ENCODE measurements around the gene WDR53. TPM values are rescaled to one million over a fixed set of nuclear protein-coding genes. Genes with fewer than 3 reads are reported as not detected.
"Not testable (repeated sequence)": the region's sequence is repeated elsewhere in the genome, so short reads cannot be mapped to it uniquely, and the experiment has no call there.

Gene WDR53
- total RNA-seq, 4 donors from 2014 or later: 2.5 to 12.6 (median 5.5) TPM

DNA sequence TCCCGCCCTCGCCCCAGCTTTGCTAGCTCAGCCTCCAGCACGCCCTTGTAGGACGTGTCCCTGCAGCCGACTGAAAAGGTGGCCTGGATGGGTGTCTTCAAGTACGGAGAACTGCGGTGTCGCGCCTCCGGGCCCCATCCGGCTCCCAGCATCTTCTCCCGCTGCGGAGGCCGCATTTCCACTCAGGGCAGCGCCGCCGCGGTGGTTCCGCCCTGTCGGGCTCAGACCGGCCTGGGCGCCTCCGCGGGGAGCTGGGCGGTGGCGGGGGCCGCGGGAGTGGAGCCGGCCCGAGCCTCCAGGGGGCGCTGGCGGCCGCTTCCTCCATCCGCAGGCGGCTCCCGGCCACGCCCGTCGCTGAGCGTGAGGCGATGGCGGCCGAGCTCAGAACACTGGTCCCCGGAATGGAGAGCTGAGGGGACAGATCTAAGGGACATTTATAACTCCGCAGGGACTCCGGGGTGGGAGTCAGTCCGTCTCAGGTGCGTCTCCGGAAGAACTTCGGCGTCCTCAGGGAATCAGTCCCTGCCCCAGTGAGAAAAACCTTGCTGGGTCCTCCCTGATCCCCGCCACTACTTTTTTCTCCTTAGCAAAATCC lies 39.6 kb downstream of the WDR53 start:
- intact Hi-C loops (cut with DNase I): no loop called here
- no peaks in the 10 kb centered on the region for H3K27me3 ChIP-seq
- no peaks in the 10 kb centered on the region for H3K9me3 ChIP-seq
- H3K4me1 ChIP-seq: peaks cover 5 to 21% (median 12%) of the 10 kb centered on the region in 3 donors
- DNase-seq: no peak
- H3K27ac ChIP-seq: peak overlapping the region; percentile 24 to 81 (median 67)
- TF ChIP-seq CTCF (IDR thresholded peaks at IDR 0.05) (peak; percentile 78 to 94 (median 87)), POLR2A (IDR thresholded peaks at IDR 0.05) (no peak)
- no peaks in the 10 kb centered on the region for H3K36me3 ChIP-seq
- H3K4me3 ChIP-seq: peak overlapping the region; percentile 12 to 64 (median 46)
- 25% methylated on average over 13 of the region's 52 CpGs; no CpG with 5 or more reads in 1 of the 2 donors for WGBS, 2 donors

GRCh38 chr3:196525141-196525540 lies 43.2 kb downstream of the WDR53 start:
- TF ChIP-seq CTCF (IDR thresholded peaks at IDR 0.05): no peak
- Histone ChIP-seq H3K4me3 (no peak overlapping the region), H3K27ac (no peak overlapping the region), H3K27me3 (no peaks in the 10 kb centered on the region), H3K9me3 (peaks cover 0 to 11% (median 8%) of the 10 kb centered on the region in 3 donors), H3K4me1 (peaks cover 5 to 21% (median 12%) of the 10 kb centered on the region in 3 donors), H3K36me3 (no peaks in the 10 kb centered on the region)
- 88 to 92% methylated on average over 4 of the region's 4 CpGs for WGBS, 2 donors
- no peak for DNase-seq
- intact Hi-C loops (cut with DNase I): no loop called here

GRCh38 chr3:196524527-196524926 lies 43.8 kb downstream of the WDR53 start:
- Histone ChIP-seq H3K9me3 (peaks cover 0 to 17% (median 14%) of the 10 kb centered on the region in 3 donors), H3K4me3 (no peak overlapping the region), H3K36me3 (no peaks in the 10 kb centered on the region), H3K27ac (no peak overlapping the region), H3K4me1 (peaks cover 5 to 21% (median 12%) of the 10 kb centered on the region in 3 donors), H3K27me3 (no peaks in the 10 kb centered on the region)
- 59 to 61% methylated on average over 4 to 5 of the region's 5 CpGs for WGBS, 2 donors
- DNase-seq: no peak
- TF ChIP-seq POLR2A (IDR thresholded peaks at IDR 0.05) (no peak), CTCF (IDR thresholded peaks at IDR 0.05) (peak in 1 of 6 experiments; percentile 45)
- intact Hi-C loops (cut with DNase I): no loop called here

DNA sequence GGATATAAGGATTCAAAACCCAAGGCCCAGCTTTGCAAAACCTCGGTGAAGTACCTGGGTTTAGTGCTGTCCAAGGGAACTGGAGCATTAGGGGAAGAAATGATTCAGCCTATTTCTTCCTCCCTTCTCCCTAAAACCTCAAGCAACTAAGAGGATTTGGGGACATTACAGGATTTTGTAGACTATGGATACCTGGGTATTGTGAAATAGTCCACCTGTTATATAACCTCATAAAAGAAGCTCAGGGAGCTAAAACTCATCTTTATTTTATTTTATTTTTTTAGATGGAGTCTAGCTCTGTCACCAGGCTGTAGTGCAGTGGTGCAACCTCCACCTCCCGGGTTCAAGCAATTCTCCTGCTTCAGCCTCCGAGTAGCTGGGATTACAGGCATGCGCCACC lies 44.5 kb downstream of the WDR53 start:
- H3K4me1 ChIP-seq: peaks cover under 1 to 16% (median 9%) of the 10 kb centered on the region in 3 donors
- DNase-seq: no peak
- no peaks in the 10 kb centered on the region for H3K36me3 ChIP-seq
- no peak overlapping the region for H3K4me3 ChIP-seq
- intact Hi-C loops (cut with DNase I): no loop called here
- H3K27ac ChIP-seq: no peak overlapping the region
- no peak for TF ChIP-seq POLR2A (IDR thresholded peaks at IDR 0.05)
- no peak for TF ChIP-seq CTCF (IDR thresholded peaks at IDR 0.05)
- 94 to 100% methylated on average over 3 to 4 of the region's 4 CpGs for WGBS, 2 donors
- peaks cover 0 to 24% (median 21%) of the 10 kb centered on the region in 3 donors for H3K9me3 ChIP-seq
- H3K27me3 ChIP-seq: no peaks in the 10 kb centered on the region

DNA sequence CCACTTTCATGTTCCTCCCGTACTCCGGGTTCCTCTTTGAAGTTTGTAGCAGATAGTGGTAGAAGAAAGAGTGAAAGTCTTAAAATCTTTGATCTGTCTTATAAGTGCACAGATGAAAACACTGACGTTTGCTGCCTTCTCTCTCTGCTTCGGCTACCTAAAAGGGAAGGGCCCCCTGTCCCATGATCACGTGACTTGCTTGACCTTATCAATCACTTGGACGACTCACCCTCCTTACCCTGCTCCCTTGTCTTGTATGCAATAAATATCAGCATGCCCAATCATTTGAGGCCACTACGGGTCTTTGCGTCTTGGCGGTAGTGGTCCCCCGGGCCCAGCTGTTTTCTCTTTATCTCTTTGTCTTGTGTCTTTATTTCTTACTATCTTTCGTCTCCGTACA lies 47.1 kb downstream of the WDR53 start:
- Histone ChIP-seq H3K4me1 (peaks cover 0 to 13% (median 0%) of the 10 kb centered on the region in 3 donors), H3K9me3 (peaks cover 0 to 36% (median 23%) of the 10 kb centered on the region in 3 donors)
- intact Hi-C loops (cut with DNase I); H3K36me3 ChIP-seq; H3K27ac ChIP-seq; H3K27me3 ChIP-seq; H3K4me3 ChIP-seq; DNase-seq: not testable (repeated sequence)
- 81 to 82% methylated on average over 12 of the region's 12 CpGs for WGBS, 2 donors
